ENCODE measurements around the gene RPP25. TPM values are rescaled to one million over a fixed set of nuclear protein-coding genes. Genes with fewer than 3 reads are reported as not detected.

The RPP25 gene
- total and polyA plus RNA-seq, 3 donors from 2014 or later = 6.5 to 15.9 (median 6.8) TPM

DNA sequence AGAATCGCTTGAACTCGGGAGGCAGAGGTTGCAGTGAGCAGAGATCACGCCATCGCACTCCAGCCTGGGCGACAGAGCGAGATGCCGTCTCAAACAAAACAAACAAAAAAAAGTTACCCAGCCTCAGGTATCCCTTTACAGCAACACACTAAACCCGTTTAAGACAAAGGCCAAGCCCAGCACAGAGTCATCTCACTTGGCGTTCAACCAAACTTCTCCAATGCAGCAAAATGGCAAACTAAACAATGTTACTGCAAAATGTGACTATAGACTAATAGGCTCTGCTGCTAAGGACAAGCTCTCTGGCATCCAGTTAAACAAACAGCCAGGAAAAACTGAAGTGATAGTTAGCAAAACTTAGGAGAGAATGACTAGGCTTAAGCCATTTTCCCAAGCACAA, 43.5 kb downstream of the RPP25 start:
- Histone ChIP-seq H3K36me3 (ENCODE audit: low read depth, missing control alignments) (no peaks in the 10 kb centered on the region), H3K27me3 (no peaks in the 10 kb centered on the region), H3K4me3 (no peak overlapping the region), H3K27ac (no peak overlapping the region), H3K4me1 (no peaks in the 10 kb centered on the region), H3K9me3 (no peaks in the 10 kb centered on the region)
- WGBS, 2 donors = 84 to 94% methylated on average over 9 of the region's 9 CpGs
- intact Hi-C loops (cut with DNase I; ENCODE audit: low total_unique reads) = no loop called here
- no peak for DNase-seq
- TF ChIP-seq POLR2A (IDR thresholded peaks at IDR 0.05) = no peak
- TF ChIP-seq, protein P1, sequence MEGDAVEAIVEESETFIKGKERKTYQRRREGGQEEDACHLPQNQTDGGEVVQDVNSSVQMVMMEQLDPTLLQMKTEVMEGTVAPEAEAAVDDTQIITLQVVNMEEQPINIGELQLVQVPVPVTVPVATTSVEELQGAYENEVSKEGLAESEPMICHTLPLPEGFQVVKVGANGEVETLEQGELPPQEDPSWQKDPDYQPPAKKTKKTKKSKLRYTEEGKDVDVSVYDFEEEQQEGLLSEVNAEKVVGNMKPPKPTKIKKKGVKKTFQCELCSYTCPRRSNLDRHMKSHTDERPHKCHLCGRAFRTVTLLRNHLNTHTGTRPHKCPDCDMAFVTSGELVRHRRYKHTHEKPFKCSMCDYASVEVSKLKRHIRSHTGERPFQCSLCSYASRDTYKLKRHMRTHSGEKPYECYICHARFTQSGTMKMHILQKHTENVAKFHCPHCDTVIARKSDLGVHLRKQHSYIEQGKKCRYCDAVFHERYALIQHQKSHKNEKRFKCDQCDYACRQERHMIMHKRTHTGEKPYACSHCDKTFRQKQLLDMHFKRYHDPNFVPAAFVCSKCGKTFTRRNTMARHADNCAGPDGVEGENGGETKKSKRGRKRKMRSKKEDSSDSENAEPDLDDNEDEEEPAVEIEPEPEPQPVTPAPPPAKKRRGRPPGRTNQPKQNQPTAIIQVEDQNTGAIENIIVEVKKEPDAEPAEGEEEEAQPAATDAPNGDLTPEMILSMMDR (IDR thresholded peaks at IDR 0.05) = no peak

DNA sequence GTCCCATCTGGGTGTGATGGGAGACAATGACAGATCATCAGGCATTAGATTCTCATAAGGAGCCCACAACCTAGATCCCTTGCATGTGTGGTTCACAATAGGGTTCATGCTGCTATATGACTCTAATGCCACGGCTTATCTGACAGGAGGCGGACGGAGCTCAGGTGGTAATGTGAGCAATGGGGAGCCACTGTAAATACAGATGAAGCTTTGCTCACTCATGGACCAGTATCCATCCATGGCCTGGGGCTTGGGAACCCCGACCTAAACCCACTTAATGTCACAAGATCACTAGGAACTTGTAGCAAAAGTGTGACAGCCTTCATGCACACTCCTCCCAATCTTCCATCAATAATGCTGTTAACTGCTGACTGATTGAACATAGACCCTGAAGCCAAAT, 47.9 kb downstream of the RPP25 start:
- intact Hi-C loops (cut with DNase I; ENCODE audit: low total_unique reads) = no loop called here
- H3K9me3 ChIP-seq = no peaks in the 10 kb centered on the region
- DNase-seq = no peak
- 97% methylated on average over 4 of the region's 4 CpGs for WGBS, 2 donors
- no peak overlapping the region for H3K27ac ChIP-seq
- no peaks in the 10 kb centered on the region for H3K27me3 ChIP-seq
- no peaks in the 10 kb centered on the region for H3K36me3 ChIP-seq (ENCODE audit: low read depth, missing control alignments)
- peaks cover 12% of the 10 kb centered on the region for H3K4me1 ChIP-seq
- no peak overlapping the region for H3K4me3 ChIP-seq
- TF ChIP-seq, protein P1 (IDR thresholded peaks at IDR 0.05) = no peak
- no peak for TF ChIP-seq POLR2A (IDR thresholded peaks at IDR 0.05)

DNA sequence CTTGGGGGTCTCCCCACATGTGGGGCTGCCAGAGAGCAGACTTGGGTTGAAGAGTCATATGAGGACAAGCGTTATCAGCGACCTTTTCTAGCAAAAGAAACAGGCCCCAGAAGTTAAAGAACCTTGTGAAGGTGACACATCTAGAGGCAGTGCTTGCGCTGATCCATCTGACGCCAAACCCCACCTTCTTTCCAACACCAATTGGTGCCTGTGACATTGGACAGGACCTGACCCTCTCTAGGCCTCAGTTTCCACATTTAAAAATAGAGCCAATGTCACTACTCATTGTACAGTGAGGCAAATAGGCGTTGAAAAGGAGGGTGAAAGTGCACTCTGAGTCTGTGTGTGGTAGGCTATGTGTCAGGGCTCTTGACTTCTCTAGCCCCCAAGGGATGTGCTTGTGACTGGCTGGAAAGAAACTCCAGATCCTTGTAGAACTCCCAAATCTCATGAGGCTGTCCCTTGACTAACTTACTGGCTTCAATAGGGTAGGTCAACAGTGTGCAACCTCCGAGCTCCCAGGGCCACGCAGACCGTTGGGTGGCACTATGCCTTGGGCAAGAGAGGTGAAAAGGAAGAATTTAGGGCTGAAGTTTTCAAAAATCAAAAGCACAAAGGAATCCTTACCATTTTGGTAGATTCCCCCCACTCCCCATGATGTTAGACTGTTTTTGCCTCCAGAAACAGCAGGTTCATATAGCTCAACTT, 49.3 kb downstream of the RPP25 start:
- WGBS, 2 donors = 26 to 30% methylated on average over 8 of the region's 8 CpGs
- Histone ChIP-seq H3K9me3 (no peaks in the 10 kb centered on the region), H3K4me1 (peaks cover 12% of the 10 kb centered on the region), H3K4me3 (peak overlapping the region; percentile 80 to 81), H3K36me3 (ENCODE audit: low read depth, missing control alignments) (no peaks in the 10 kb centered on the region), H3K27ac (peak overlapping the region; percentile 77 to 84), H3K27me3 (no peaks in the 10 kb centered on the region)
- TF ChIP-seq, protein P1 (IDR thresholded peaks at IDR 0.05) = no peak
- TF ChIP-seq POLR2A (IDR thresholded peaks at IDR 0.05) = no peak
- intact Hi-C loops (cut with DNase I; ENCODE audit: low total_unique reads) = no loop called here
- DNase-seq = peak; percentile 22

DNA sequence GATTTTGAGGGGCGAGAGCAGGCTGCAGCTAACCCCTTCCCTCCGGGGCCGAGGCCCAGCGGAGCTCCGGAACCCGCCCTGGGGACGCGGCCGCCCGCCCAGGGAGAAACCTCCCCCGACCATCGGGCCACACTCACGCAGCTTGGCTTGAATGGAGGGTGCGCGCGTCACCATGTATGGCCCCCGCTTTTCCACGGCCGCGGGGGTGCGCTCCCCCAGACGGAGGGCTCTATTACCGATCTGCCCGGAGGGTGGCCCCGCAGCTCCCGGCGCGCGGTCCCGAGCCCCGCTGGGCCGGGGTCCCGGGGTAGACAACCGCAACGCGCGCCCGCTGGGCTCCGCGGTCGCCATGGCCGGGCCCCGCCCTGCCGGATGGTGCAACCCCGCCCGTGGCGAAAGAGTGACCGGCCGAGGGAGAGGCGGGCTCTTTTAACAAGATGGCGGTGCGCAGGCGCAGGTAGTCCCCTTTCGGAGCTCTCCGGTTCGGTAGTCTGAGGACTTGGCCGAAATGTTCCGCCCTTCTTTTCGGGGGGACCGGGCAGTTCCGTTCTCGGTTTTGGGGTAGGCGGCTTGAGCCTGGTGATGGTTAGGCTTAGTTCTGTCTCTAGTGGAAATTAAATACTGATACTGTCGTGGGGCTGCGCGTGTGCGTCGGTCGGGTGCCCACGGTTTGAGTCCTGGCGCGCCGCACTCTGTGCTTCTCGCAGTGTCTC, 50.0 kb downstream of the RPP25 start, which contains the start of gene FAM219B:
FAM219B (minus strand) TSS at position 402 of the 713 bp plus-strand sequence; CDS start at position 351, 51 bp downstream.
- Histone ChIP-seq H3K27me3 (no peaks in the 10 kb centered on the region), H3K4me1 (peaks cover 12% of the 10 kb centered on the region), H3K36me3 (ENCODE audit: low read depth, missing control alignments) (no peaks in the 10 kb centered on the region), H3K4me3 (peak within 1 kb of the TSS; percentile 80 to 81), H3K9me3 (no peaks in the 10 kb centered on the region), H3K27ac (peak within 1 kb of the TSS; percentile 77 to 84)
- peak; percentile 96 for DNase-seq
- 0 to 1% methylated on average over 31 to 57 of the region's 74 CpGs for WGBS, 2 donors
- peak; percentile 79 for TF ChIP-seq POLR2A (IDR thresholded peaks at IDR 0.05)
- TF ChIP-seq, protein P1 (IDR thresholded peaks at IDR 0.05) = no peak
- intact Hi-C loops (cut with DNase I; ENCODE audit: low total_unique reads) = no loop called here
